ENCODE measurements around the gene TCN2. TPM values are rescaled to one million over a fixed set of nuclear protein-coding genes. Genes with fewer than 3 reads are reported as not detected.
"Not testable (repeated sequence)": the region's sequence is repeated elsewhere in the genome, so short reads cannot be mapped to it uniquely, and the experiment has no call there.

TCN2 gene
- polyA plus RNA-seq, 4 donors = 8.7 to 52.5 (median 16.2) TPM

- no peaks in the 10 kb centered on the region for H3K36me3 ChIP-seq (ENCODE audit: control insufficient read depth in 3 of 3, insufficient read depth in 2 of 3, low read depth in 1 of 3, low read length in 3 of 3)
- no peak for FAIRE-seq
- H3K27ac ChIP-seq (ENCODE audit: low read depth in 1 of 3, low read length in 2 of 3) = no peak overlapping the region
- no peaks in the 10 kb centered on the region for H3K9me3 ChIP-seq (ENCODE audit: control insufficient read depth in 2 of 2, insufficient read depth in 1 of 2, low read depth in 1 of 2, low read length in 1 of 2)
- WGBS, 3 donors = 82 to 90% (median 90%) methylated on average over 6 of the region's 6 CpGs
- DNase-seq = no peak
- peaks cover 0 to 3% (median 0%) of the 10 kb centered on the region in 3 donors for H3K4me1 ChIP-seq (ENCODE audit: control insufficient read depth in 3 of 3, insufficient read depth in 2 of 3, low read depth in 1 of 3, low read length in 2 of 3)
- no peak overlapping the region for H3K4me3 ChIP-seq (ENCODE audit: low read depth in 1 of 3, low read length in 3 of 3)
- no peaks in the 10 kb centered on the region for H3K27me3 ChIP-seq (ENCODE audit: control insufficient read depth in 3 of 3, insufficient read depth in 3 of 3, low read length in 3 of 3)
Measured at GRCh38 chr22:30674482-30674881, 67.5 kb downstream of the TCN2 start.

- FAIRE-seq (no peak), DNase-seq (peak in 1 of 2 donors; percentile 38)
- no peaks in the 10 kb centered on the region for H3K36me3 ChIP-seq (ENCODE audit: control insufficient read depth in 3 of 3, insufficient read depth in 2 of 3, low read depth in 1 of 3, low read length in 3 of 3)
- H3K4me3 ChIP-seq (ENCODE audit: low read depth in 1 of 3, low read length in 3 of 3) = no peak overlapping the region
- peaks cover 0 to 3% (median 0%) of the 10 kb centered on the region in 3 donors for H3K4me1 ChIP-seq (ENCODE audit: control insufficient read depth in 3 of 3, insufficient read depth in 2 of 3, low read depth in 1 of 3, low read length in 2 of 3)
- H3K27me3 ChIP-seq (ENCODE audit: control insufficient read depth in 3 of 3, insufficient read depth in 3 of 3, low read length in 3 of 3) = no peaks in the 10 kb centered on the region
- H3K27ac ChIP-seq (ENCODE audit: low read depth in 1 of 3, low read length in 2 of 3) = no peak overlapping the region
- WGBS, 3 donors = 78 to 81% (median 80%) methylated on average over 9 of the region's 9 CpGs
- H3K9me3 ChIP-seq (ENCODE audit: control insufficient read depth in 2 of 2, insufficient read depth in 1 of 2, low read depth in 1 of 2, low read length in 1 of 2) = no peaks in the 10 kb centered on the region
Measured at GRCh38 chr22:30675436-30675835, 68.5 kb downstream of the TCN2 start.

DNA sequence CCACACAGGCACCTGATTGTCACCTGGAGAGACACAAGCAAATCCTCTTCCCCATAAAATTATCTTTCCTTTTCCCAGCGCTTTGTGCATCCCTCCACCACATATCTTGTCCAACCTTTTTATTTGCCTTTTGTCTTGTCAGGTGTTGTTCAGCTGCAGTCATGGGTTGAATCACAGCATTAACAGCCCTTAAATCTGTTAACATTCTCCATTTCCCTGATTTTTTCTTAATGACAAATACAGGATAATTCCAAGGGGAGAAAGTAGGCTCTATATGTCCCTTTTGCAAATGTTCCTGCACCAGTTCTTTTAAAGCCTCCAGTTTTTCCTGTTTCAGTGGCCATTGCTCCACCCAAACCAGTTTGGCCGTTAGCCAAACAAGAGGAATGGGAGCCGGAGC is 69.6 kb downstream of the TCN2 start:
- 51 to 69% (median 52%) methylated on average over 3 of the region's 3 CpGs for WGBS, 3 donors

More for the DNA sequence above, 69.6 kb downstream of the TCN2 start:
- H3K27me3 ChIP-seq (ENCODE audit: control insufficient read depth in 3 of 3, insufficient read depth in 3 of 3, low read length in 3 of 3); H3K27ac ChIP-seq (ENCODE audit: low read depth in 1 of 3, low read length in 2 of 3); H3K36me3 ChIP-seq (ENCODE audit: control insufficient read depth in 3 of 3, insufficient read depth in 2 of 3, low read depth in 1 of 3, low read length in 3 of 3); H3K4me3 ChIP-seq (ENCODE audit: low read depth in 1 of 3, low read length in 3 of 3); FAIRE-seq; DNase-seq; H3K4me1 ChIP-seq (ENCODE audit: control insufficient read depth in 3 of 3, insufficient read depth in 2 of 3, low read depth in 1 of 3, low read length in 2 of 3); H3K9me3 ChIP-seq (ENCODE audit: control insufficient read depth in 2 of 2, insufficient read depth in 1 of 2, low read depth in 1 of 2, low read length in 1 of 2): not testable (repeated sequence)

Other genes with a start within 250 kb of the TCN2 start
- 10 to 100 TPM in 2 of 4 donors, 1 to 10 TPM in 2; 3.8 to 12.1 (median 10.3) TPM for gene RNF215, start 219.8 kb upstream of the TCN2 start, polyA plus RNA-seq
- 10 to 100 TPM; 19.7 to 57.0 (median 36.8) TPM for gene SEC14L2, start 210.2 kb upstream of the TCN2 start, polyA plus RNA-seq
- gene MTFP1, start 181.4 kb upstream of the TCN2 start, polyA plus RNA-seq = 10 to 100 TPM in 3 of 4 donors, 1 to 10 TPM in 1; 10.0 to 36.7 (median 21.1) TPM
- gene SEC14L3, start 135.2 kb upstream of the TCN2 start, polyA plus RNA-seq = not detected
- gene SEC14L4, start 101.5 kb upstream of the TCN2 start, polyA plus RNA-seq = under 1 TPM in 2 of 4 donors, not detected in 2; 0.04 to 0.06 TPM
- gene SEC14L6, start 60.4 kb upstream of the TCN2 start, polyA plus RNA-seq = 1 to 10 TPM in 1 of 4 donors, under 1 TPM in 1, not detected in 2; 0.15 to 1.2 TPM
- 10 to 100 TPM; 11.1 to 89.5 (median 50.8) TPM for gene GAL3ST1, start 32.5 kb upstream of the TCN2 start, polyA plus RNA-seq
- 10 to 100 TPM; 37.1 to 68.3 (median 59.0) TPM for gene PES1, start 15.3 kb upstream of the TCN2 start, polyA plus RNA-seq
- gene SLC35E4, start 28.6 kb downstream of the TCN2 start, polyA plus RNA-seq = 1 to 10 TPM in 2 of 4 donors, under 1 TPM in 2; 0.54 to 2.2 (median 1.4) TPM
- 1 to 10 TPM; 4.3 to 9.4 (median 7.7) TPM for gene DUSP18, start 60.7 kb downstream of the TCN2 start, polyA plus RNA-seq
- 10 to 100 TPM in 1 of 4 donors, 1 to 10 TPM in 3; 1.3 to 99.3 (median 1.8) TPM for gene OSBP2, start 87.7 kb downstream of the TCN2 start, polyA plus RNA-seq